K562 (cell line): Measurements from ENCODE around the gene CNPY2.

Source experiments
- FOXA1 ChIP-seq: fragments of 450-650 bp; IDR thresholded peaks from 2 replicates; pipeline ENCODE4 v1.6.1; 2016; ENCODE audit warnings: mild to moderate bottlenecking, borderline replicate concordance
- NELFE ChIP-seq: IDR thresholded peaks from 2 replicates; pipeline ENCODE4 v1.6.1; 2011; ENCODE audit warnings: mild to moderate bottlenecking; ENCODE audit not compliant: insufficient read depth, insufficient read length
- NR2F6 ChIP-seq: fragments of 450-650 bp; formaldehyde crosslinking; IDR thresholded peaks from 2 replicates; pipeline ENCODE4 v1.4.0; 2020; ENCODE audit warnings: mild to moderate bottlenecking
- POLR2A ChIP-seq: fragments of 450-650 bp; conservative IDR thresholded peaks from 2 replicates; pipeline ENCODE4 v1.6.1; 2016
- SMAD4 ChIP-seq: fragments of 250-450 bp; sonication (Bioruptor Pico); conservative IDR thresholded peaks from 2 replicates; pipeline ENCODE4 v1.8.0; 2021; ENCODE audit warnings: inconsistent platforms, mild to moderate bottlenecking, moderate library complexity
- TOE1 ChIP-seq, 2 experiments: fragments of 450-650 bp in 1 of 2; sonication (generic) in 1 of 2; formaldehyde crosslinking in 1 of 2; IDR thresholded peaks; 2 replicates each; pipeline versions ENCODE4 v1.7.1 to v1.8.0; 2016 to 2022; ENCODE audit warnings: borderline replicate concordance in 2 of 2, mild to moderate bottlenecking in 2 of 2, antibody characterized with exemption in 1 of 2, inconsistent platforms in 1 of 2, low read depth in 1 of 2, missing genetic modification reagents in 1 of 2, moderate library complexity in 1 of 2
- ZFPM2 ChIP-seq: fragments of 250-450 bp; sonication (Bioruptor Pico); IDR thresholded peaks from 2 replicates; pipeline ENCODE4 v1.5.1; 2022; ENCODE audit warnings: mild to moderate bottlenecking
- ZFX ChIP-seq: sonication (generic); formaldehyde crosslinking; IDR thresholded peaks from 2 replicates; pipeline ENCODE4 v1.8.0; 2022; ENCODE audit warnings: mild to moderate bottlenecking, missing genetic modification reagents, moderate library complexity
- ZNF184 ChIP-seq: sonication (generic); formaldehyde crosslinking; IDR thresholded peaks from 2 replicates; pipeline ENCODE4 v1.5.0; 2020; ENCODE audit warnings: missing genetic modification reagents
- TF ChIP-seq, protein P1 (sequence below), 3 experiments: IDR thresholded peaks in 2 of 3; conservative IDR thresholded peaks in 1 of 3; 2 replicates each; pipeline ENCODE4 v1.5.1; 2011 to 2012; ENCODE audit warnings: low read length in 3 of 3, mild to moderate bottlenecking in 3 of 3, control low read depth in 2 of 3, improper control_type of control experiment in 1 of 3, inconsistent platforms in 1 of 3, low read depth in 1 of 3, mixed read lengths in 1 of 3, moderate library complexity in 1 of 3; ENCODE audit not compliant: insufficient read depth in 2 of 3

DNA sequence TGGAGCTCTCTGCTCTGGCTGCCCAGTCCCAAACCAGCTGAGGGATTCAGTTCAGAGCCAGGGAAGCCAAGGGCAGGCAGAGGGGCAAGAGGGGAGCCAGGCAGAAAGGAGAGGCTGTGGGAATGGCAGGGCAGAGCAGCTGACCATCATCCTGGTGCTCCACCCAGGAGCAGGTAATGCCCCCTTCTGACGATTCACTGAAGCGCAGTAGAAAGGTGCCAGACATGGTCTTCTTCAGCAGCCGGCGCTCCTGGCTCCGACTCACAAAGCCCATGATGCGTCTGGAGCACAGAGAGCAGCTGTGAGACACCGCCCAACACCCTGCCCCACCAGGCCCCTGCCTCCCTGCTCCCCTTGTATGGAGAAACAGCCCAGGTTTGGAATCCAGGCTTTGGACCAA lies 30.9 kb upstream of the CNPY2 start:
- TF ChIP-seq ZFPM2 (CRISPR knock-in tag) (no peak), TOE1 (IDR thresholded peaks at IDR 0.05; ENCODE audit: borderline replicate concordance) (no peak), TOE1 (CRISPR knock-in tag; IDR thresholded peaks at IDR 0.05; ENCODE audit: borderline replicate concordance, low read depth) (no peak), POLR2A (no peak), SMAD4 (CRISPR knock-in tag) (no peak), NELFE (no peak), ZNF184 (CRISPR knock-in tag) (no peak), ZFX (CRISPR knock-in tag) (no peak), NR2F6 (CRISPR knock-in tag) (no peak), FOXA1 (no peak)
- TF ChIP-seq, protein P1, sequence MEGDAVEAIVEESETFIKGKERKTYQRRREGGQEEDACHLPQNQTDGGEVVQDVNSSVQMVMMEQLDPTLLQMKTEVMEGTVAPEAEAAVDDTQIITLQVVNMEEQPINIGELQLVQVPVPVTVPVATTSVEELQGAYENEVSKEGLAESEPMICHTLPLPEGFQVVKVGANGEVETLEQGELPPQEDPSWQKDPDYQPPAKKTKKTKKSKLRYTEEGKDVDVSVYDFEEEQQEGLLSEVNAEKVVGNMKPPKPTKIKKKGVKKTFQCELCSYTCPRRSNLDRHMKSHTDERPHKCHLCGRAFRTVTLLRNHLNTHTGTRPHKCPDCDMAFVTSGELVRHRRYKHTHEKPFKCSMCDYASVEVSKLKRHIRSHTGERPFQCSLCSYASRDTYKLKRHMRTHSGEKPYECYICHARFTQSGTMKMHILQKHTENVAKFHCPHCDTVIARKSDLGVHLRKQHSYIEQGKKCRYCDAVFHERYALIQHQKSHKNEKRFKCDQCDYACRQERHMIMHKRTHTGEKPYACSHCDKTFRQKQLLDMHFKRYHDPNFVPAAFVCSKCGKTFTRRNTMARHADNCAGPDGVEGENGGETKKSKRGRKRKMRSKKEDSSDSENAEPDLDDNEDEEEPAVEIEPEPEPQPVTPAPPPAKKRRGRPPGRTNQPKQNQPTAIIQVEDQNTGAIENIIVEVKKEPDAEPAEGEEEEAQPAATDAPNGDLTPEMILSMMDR (IDR thresholded peaks at IDR 0.05 in 2 of 3, conservative IDR thresholded peaks at IDR 0.05 in 1 of 3; ENCODE audit: insufficient read depth in 2 of 3, low read depth in 1 of 3, low read length in 3 of 3), result peak; percentile 44 to 58 (median 46)
